ENCODE data around the gene MRPL12. TPM values are rescaled to one million over a fixed set of nuclear protein-coding genes. Genes with fewer than 3 reads are reported as not detected.

MRPL12 gene
- total and polyA plus RNA-seq, 2 of the 13 experiments (the other 11 are each of a cell fraction or from before 2014, with no cell fraction given): 39.1 to 94.1 TPM

GRCh38 chr17:81738801-81739393 lies 35.7 kb downstream of the MRPL12 start:
- H2AFZ ChIP-seq (ENCODE audit: low read length): no peak overlapping the region
- H3K9ac ChIP-seq (ENCODE audit: insufficient read depth, low read depth, low read length): no peak overlapping the region
- BruUV-seq (replicated peaks): no TSS peak
- DNase-seq (ENCODE audit: low spot score) (no peak), ATAC-seq (no peak), FAIRE-seq (no peak)
- H3K36me3 ChIP-seq (replicated peaks in 1 of 2; ENCODE audit: control insufficient read depth in 1 of 2, insufficient read depth in 2 of 2, low read length in 2 of 2): no peaks in the 10 kb centered on the region
- peaks cover 11 to 67% of the 10 kb centered on the region in 2 experiments for H3K27me3 ChIP-seq (ENCODE audit: control insufficient read depth in 1 of 2, insufficient read depth in 2 of 2, low read length in 2 of 2)
- no peak overlapping the region for H3K27ac ChIP-seq (ENCODE audit: extremely low read length, insufficient read depth, low read length)
- ChIA-PET POLR2A (no interaction called here), CTCF (ENCODE audit: low intra/inter-chr PET ratio, low total read pairs) (no interaction called here)
- WGBS (ENCODE audit: low lambda C conversion rate): 64% methylated on average over 19 of the region's 27 CpGs
- H3K79me2 ChIP-seq (ENCODE audit: insufficient read depth, low read length): no peaks in the 10 kb centered on the region
- peaks cover 42% of the 10 kb centered on the region for H3K4me1 ChIP-seq (ENCODE audit: insufficient read depth, low read length)
- H3K4me2 ChIP-seq (ENCODE audit: low read depth, low read length): no peak overlapping the region
- TF ChIP-seq, protein P1, sequence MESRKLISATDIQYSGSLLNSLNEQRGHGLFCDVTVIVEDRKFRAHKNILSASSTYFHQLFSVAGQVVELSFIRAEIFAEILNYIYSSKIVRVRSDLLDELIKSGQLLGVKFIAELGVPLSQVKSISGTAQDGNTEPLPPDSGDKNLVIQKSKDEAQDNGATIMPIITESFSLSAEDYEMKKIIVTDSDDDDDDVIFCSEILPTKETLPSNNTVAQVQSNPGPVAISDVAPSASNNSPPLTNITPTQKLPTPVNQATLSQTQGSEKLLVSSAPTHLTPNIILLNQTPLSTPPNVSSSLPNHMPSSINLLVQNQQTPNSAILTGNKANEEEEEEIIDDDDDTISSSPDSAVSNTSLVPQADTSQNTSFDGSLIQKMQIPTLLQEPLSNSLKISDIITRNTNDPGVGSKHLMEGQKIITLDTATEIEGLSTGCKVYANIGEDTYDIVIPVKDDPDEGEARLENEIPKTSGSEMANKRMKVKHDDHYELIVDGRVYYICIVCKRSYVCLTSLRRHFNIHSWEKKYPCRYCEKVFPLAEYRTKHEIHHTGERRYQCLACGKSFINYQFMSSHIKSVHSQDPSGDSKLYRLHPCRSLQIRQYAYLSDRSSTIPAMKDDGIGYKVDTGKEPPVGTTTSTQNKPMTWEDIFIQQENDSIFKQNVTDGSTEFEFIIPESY (CRISPR knock-in tag; IDR thresholded peaks at IDR 0.05): peak; percentile 61; the same call in 1 of the 2 replicates
- TF ChIP-seq PHF8 (CRISPR knock-in tag; IDR thresholded peaks at IDR 0.05) (no peak), TSC22D2 (CRISPR knock-in tag; IDR thresholded peaks at IDR 0.05; ENCODE audit: borderline replicate concordance) (no peak), ZNF260 (CRISPR knock-in tag; IDR thresholded peaks at IDR 0.05; ENCODE audit: borderline replicate concordance, low read depth) (no peak), ZNF782 (CRISPR knock-in tag; IDR thresholded peaks at IDR 0.05; ENCODE audit: borderline replicate concordance) (no peak), ZNF619 (CRISPR knock-in tag; IDR thresholded peaks at IDR 0.05) (no peak), ZBTB38 (CRISPR knock-in tag; IDR thresholded peaks at IDR 0.05) (0 out of 2 replicates have a peak, but pooled peaks have one; percentile 44)
- no peaks in the 10 kb centered on the region for H3K9me3 ChIP-seq (ENCODE audit: low read length)
- intact Hi-C loops (cut with micrococcal nuclease; ENCODE audit: unreplicated experiment): no loop called here
- no peak overlapping the region for H3K4me3 ChIP-seq (replicated peaks in 1 of 3; ENCODE audit: insufficient read depth in 1 of 3, low read depth in 2 of 3, low read length in 3 of 3)
- H4K20me1 ChIP-seq (ENCODE audit: insufficient read depth, low read length): no peaks in the 10 kb centered on the region
- in situ Hi-C loops (cut with HindIII; ENCODE audit: extremely low pct_ligation_motif_present, low pct_unique_long_range_greater_than_20kb): no loop called here

Data from HepG2 (cell line).